HEK293T (cell line): Measurements from ENCODE around the gene C2CD3.

ENCODE experiments used
- CTCF ChIA-PET: fragments of 350-600 bp; formaldehyde crosslinking; extraction: SDS; loops from one replicate; lab custom pipeline; 2021; ENCODE audit warnings: antibody characterized with exemption, inconsistent platforms; lab: Yijun Ruan, JAX
- POLR2A ChIA-PET: fragments of 350-600 bp; formaldehyde crosslinking; extraction: SDS; loops from one replicate; lab custom pipeline; 2020; ENCODE audit warnings: antibody characterized with exemption, inconsistent platforms; lab: Yijun Ruan, JAX
- DNase-seq: peaks from one replicate; pipeline ENCODE4 v3.0.0; 2012; ENCODE audit warnings: mixed read lengths; ENCODE audit errors: extremely low spot score
- ARNT ChIP-seq: fragments of 450-650 bp; IDR thresholded peaks from 2 replicates; pipeline ENCODE4 v1.6.1; 2017; ENCODE audit warnings: mild to moderate bottlenecking
- BHLHE40 ChIP-seq: fragments of 450-650 bp; IDR thresholded peaks from 2 replicates; pipeline ENCODE4 v1.6.1; 2016; ENCODE audit warnings: mild to moderate bottlenecking, moderate library complexity, borderline replicate concordance
- CTBP1 ChIP-seq: fragments of 450-650 bp; IDR thresholded peaks from 2 replicates; pipeline ENCODE4 v1.6.1; 2016; ENCODE audit warnings: borderline replicate concordance
- ELF4 ChIP-seq: fragments of 450-650 bp; IDR thresholded peaks from 2 replicates; pipeline ENCODE4 v1.6.1; 2017; ENCODE audit warnings: antibody characterized with exemption
- FOXA1 ChIP-seq: fragments of 450-650 bp; IDR thresholded peaks from 2 replicates; pipeline ENCODE4 v1.6.1; 2016; ENCODE audit warnings: mild to moderate bottlenecking
- FOXK2 ChIP-seq: fragments of 450-650 bp; IDR thresholded peaks from 2 replicates; pipeline ENCODE4 v1.6.1; 2016; ENCODE audit warnings: mild to moderate bottlenecking
- FOXM1 ChIP-seq: fragments of 450-650 bp; IDR thresholded peaks from 2 replicates; pipeline ENCODE4 v1.6.1; 2017; ENCODE audit warnings: mild to moderate bottlenecking, borderline replicate concordance
- HDGF ChIP-seq: fragments of 450-650 bp; IDR thresholded peaks from 2 replicates; pipeline ENCODE4 v1.6.1; 2017; ENCODE audit warnings: antibody characterized with exemption, borderline replicate concordance
- L3MBTL2 ChIP-seq: fragments of 450-650 bp; conservative IDR thresholded peaks from 2 replicates; pipeline ENCODE4 v1.6.1; 2016; ENCODE audit warnings: mild to moderate bottlenecking
- LEF1 ChIP-seq: fragments of 450-650 bp; IDR thresholded peaks from 2 replicates; pipeline ENCODE4 v1.6.1; 2017; ENCODE audit warnings: mild to moderate bottlenecking, borderline replicate concordance
- NFRKB ChIP-seq: fragments of 450-650 bp; IDR thresholded peaks from 2 replicates; pipeline ENCODE4 v1.6.1; 2016; ENCODE audit warnings: mild to moderate bottlenecking, moderate library complexity
- PKNOX1 ChIP-seq: fragments of 450-650 bp; IDR thresholded peaks from 2 replicates; pipeline ENCODE4 v1.6.1; 2016
- SP1 ChIP-seq: fragments of 450-650 bp; IDR thresholded peaks from 2 replicates; pipeline ENCODE4 v1.6.1; 2017
- SUZ12 ChIP-seq: fragments of 450-650 bp; IDR thresholded peaks from 2 replicates; pipeline ENCODE4 v1.6.1; 2016; ENCODE audit warnings: mild to moderate bottlenecking
- TARDBP ChIP-seq: fragments of 450-650 bp; IDR thresholded peaks from 2 replicates; pipeline ENCODE4 v1.6.1; 2016
- ZNF384 ChIP-seq: fragments of 450-650 bp; IDR thresholded peaks from 2 replicates; pipeline ENCODE4 v1.6.1; 2016

C2CD3 gene

GRCh38 chr11:74182635-74183034, 11.8 kb upstream of the C2CD3 start:
- CTCF ChIA-PET, result no interaction called here
- POLR2A ChIA-PET, result no interaction called here
- no peak for TF ChIP-seq FOXM1
- no peak for TF ChIP-seq FOXK2
- TF ChIP-seq ZNF384, result no peak
- no peak for TF ChIP-seq FOXA1
- no peak for TF ChIP-seq ELF4
- TF ChIP-seq SUZ12, result no peak
- no peak for TF ChIP-seq NFRKB
- no peak for TF ChIP-seq ARNT
- TF ChIP-seq BHLHE40, result no peak
- no peak for TF ChIP-seq LEF1
- TF ChIP-seq CTBP1, result no peak
- no peak for TF ChIP-seq L3MBTL2
- no peak for TF ChIP-seq SP1
- no peak for TF ChIP-seq HDGF
- TF ChIP-seq TARDBP, result no peak
- no peak for TF ChIP-seq PKNOX1
- no peak for DNase-seq

GRCh38 chr11:74179234-74180052, 8.6 kb upstream of the C2CD3 start:
- DNase-seq, result no peak
- CTCF ChIA-PET, result no interaction called here
- POLR2A ChIA-PET, result no interaction called here
- TF ChIP-seq BHLHE40 (no peak), FOXK2 (no peak), NFRKB (no peak)

- no peak for DNase-seq
- TF ChIP-seq L3MBTL2, result no peak
- no peak for TF ChIP-seq ZNF384
- CTCF ChIA-PET, result no interaction called here
- POLR2A ChIA-PET, result no interaction called here
These were observed 5.1 kb upstream of the C2CD3 start for GRCh38 chr11:74175920-74176319.

- DNase-seq, result no peak
- ChIA-PET POLR2A (interaction anchor here (1.2 to 2.4 kb wide), 3 partner anchors 13 to 190 kb away, joined by 3 to 6 read pairs (median 4); partner anchors contain the start of gene UCP2), CTCF (no interaction called here)
- TF ChIP-seq NFRKB (no peak), BHLHE40 (no peak), SUZ12 (no peak), FOXA1 (no peak), FOXK2 (no peak), ZNF384 (no peak), LEF1 (no peak), CTBP1 (no peak)
These were observed 1.2 kb upstream of the C2CD3 start for GRCh38 chr11:74171997-74172396.

- DNase-seq, result no peak
- no peak for TF ChIP-seq PKNOX1
- TF ChIP-seq LEF1, result no peak
- no peak for TF ChIP-seq FOXA1
- TF ChIP-seq FOXK2, result no peak
- no peak for TF ChIP-seq CTBP1
- no peak for TF ChIP-seq L3MBTL2
- TF ChIP-seq ELF4, result no peak
- TF ChIP-seq BHLHE40, result no peak
- no peak for TF ChIP-seq ARNT
- TF ChIP-seq HDGF, result no peak
- no peak for TF ChIP-seq SP1
- TF ChIP-seq NFRKB, result no peak
- TF ChIP-seq ZNF384, result no peak
- TF ChIP-seq SUZ12, result no peak
- no peak for TF ChIP-seq TARDBP
- TF ChIP-seq FOXM1, result no peak
- ChIA-PET POLR2A (interaction anchor here (1.2 to 2.4 kb wide), 4 partner anchors 10 to 189 kb away, joined by 3 to 7 read pairs (median 5); partner anchors contain the start of gene UCP2), CTCF (no interaction called here)
These were observed 797 bp upstream of the C2CD3 start for GRCh38 chr11:74171630-74171968.

GRCh38 chr11:74169738-74170458, 904 bp downstream of the C2CD3 start:
- TF ChIP-seq CTBP1 (no peak), PKNOX1 (no peak), FOXA1 (no peak)
- CTCF ChIA-PET, result interaction anchor here (0.6 kb wide), 1 partner anchor 104 kb away, joined by 3 read pairs; no protein-coding TSS in a partner anchor
- POLR2A ChIA-PET, result interaction anchor here (0.9 to 2.4 kb wide), 7 partner anchors 8 to 206 kb away, joined by 3 to 11 read pairs (median 3); no protein-coding TSS in a partner anchor
- no peak for DNase-seq
